ENCODE results near the gene NR2E1.

The NR2E1 gene

GRCh38 chr6:108180266-108180665 is 14.4 kb downstream of the NR2E1 start:
- no peak for TF ChIP-seq CTCF (IDR thresholded peaks at IDR 0.05; ENCODE audit: insufficient read depth, missing control alignments)
- FAIRE-seq: no peak
- no peak for DNase-seq (ENCODE audit: insufficient read length, low spot score)

GRCh38 chr6:108180776-108181175 is 15.0 kb downstream of the NR2E1 start:
- FAIRE-seq (no peak), DNase-seq (ENCODE audit: insufficient read length, low spot score) (no peak)
- no peak for TF ChIP-seq CTCF (IDR thresholded peaks at IDR 0.05; ENCODE audit: insufficient read depth, missing control alignments)

- no peak for FAIRE-seq
- TF ChIP-seq CTCF (IDR thresholded peaks at IDR 0.05; ENCODE audit: insufficient read depth, missing control alignments): no peak
These were observed 20.4 kb downstream of the NR2E1 start for GRCh38 chr6:108186226-108186625.

GRCh38 chr6:108187519-108187918 is 21.7 kb downstream of the NR2E1 start:
- FAIRE-seq (no peak), DNase-seq (ENCODE audit: insufficient read length, low spot score) (no peak)
- no peak for TF ChIP-seq CTCF (IDR thresholded peaks at IDR 0.05; ENCODE audit: insufficient read depth, missing control alignments)

More at GRCh38 chr6:108186226-108186625, 20.4 kb downstream of the NR2E1 start:
- no peak for DNase-seq (ENCODE audit: insufficient read length, low spot score)

- no peak for TF ChIP-seq CTCF (IDR thresholded peaks at IDR 0.05; ENCODE audit: insufficient read depth, missing control alignments)
- FAIRE-seq (no peak), DNase-seq (ENCODE audit: insufficient read length, low spot score) (no peak)
These were observed 27.3 kb downstream of the NR2E1 start for GRCh38 chr6:108193131-108193530.

- DNase-seq (ENCODE audit: insufficient read length, low spot score) (no peak), FAIRE-seq (no peak)
- no peak for TF ChIP-seq CTCF (IDR thresholded peaks at IDR 0.05; ENCODE audit: insufficient read depth, missing control alignments)
These were observed 28.0 kb downstream of the NR2E1 start for GRCh38 chr6:108193835-108194234.

GRCh38 chr6:108194503-108194902 is 28.7 kb downstream of the NR2E1 start:
- DNase-seq (ENCODE audit: insufficient read length, low spot score): no peak
- TF ChIP-seq CTCF (IDR thresholded peaks at IDR 0.05; ENCODE audit: insufficient read depth, missing control alignments): no peak
- FAIRE-seq: no peak
